Measurements from ENCODE around the gene VSNL1.

GRCh38 chr2:17646838-17647701, 106.6 kb downstream of the VSNL1 start:
- TF ChIP-seq ZNF24 (tag by site-specific recombination; IDR thresholded peaks at IDR 0.05), result no peak
- no peak for TF ChIP-seq SALL2 (tag by site-specific recombination; IDR thresholded peaks at IDR 0.05; ENCODE audit: borderline replicate concordance)
- no peak for TF ChIP-seq ZNF350 (tag by site-specific recombination; IDR thresholded peaks at IDR 0.05)

Data from HEK293 (cell line).